Renal pelvis (tissue), 4 donors: Measurements from ENCODE around the gene TLCD3B. TPM values are rescaled to one million over a fixed set of nuclear protein-coding genes. Genes with fewer than 3 reads are reported as not detected.
"Not testable (repeated sequence)": the region's sequence is repeated elsewhere in the genome, so short reads cannot be mapped to it uniquely, and the experiment has no call there.

Experiments used
- DNase-seq: peaks from one replicate; pipeline ENCODE4 v3.0.0-alpha.2; 2013
- polyA plus RNA-seq, 3 donors: library from polyadenylated mRNA; unstranded; fragments of 120-200 nt; gene quantifications; one replicate each; pipeline ENCODE4 v1.2.1, GENCODE V29; 2013; ENCODE audit not compliant: insufficient read length in 3 of 3

The TLCD3B gene
- polyA plus RNA-seq, 3 donors, result 1.2 to 1.7 (median 1.2) TPM

DNA sequence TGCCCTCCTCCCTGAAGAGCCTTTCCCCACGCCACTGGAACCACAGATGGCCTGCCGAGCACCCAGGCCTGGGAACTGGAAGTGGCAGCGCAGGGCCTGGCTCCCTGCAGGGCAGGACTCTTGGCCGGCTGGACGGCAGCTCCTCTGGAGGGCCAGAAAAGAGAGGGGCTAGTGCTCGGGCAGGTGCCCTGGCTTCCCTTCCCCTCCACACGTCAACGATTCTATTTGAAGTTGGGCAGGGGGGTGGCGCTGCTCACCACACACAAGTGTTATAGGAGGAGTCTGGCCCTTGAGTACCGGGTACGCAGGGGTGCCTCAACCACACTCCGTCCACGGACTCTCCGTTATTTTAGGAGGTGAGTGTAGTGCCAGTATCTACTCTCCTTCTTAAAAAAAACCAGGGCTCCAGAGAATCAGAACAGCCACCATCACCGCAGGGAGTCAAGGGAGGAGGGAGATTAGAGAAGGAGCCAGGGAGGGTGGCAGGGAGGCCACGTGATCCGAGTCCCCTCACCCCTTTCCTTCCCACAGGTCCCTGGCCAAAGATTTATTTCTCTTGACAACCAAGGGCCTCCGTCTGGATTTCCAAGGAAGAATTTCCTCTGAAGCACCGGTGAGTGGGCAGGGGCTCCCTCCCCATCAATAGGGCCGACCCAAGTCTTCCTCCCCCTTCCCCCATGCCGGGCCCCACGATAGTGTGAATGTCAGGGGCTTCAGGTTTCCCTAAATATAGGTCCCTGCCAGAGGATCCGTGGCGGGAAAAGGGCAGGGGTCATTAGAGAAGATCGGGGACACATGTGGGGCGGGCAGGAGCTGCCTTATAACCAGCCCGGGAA lies 33.0 kb upstream of the TLCD3B start:
- DNase-seq, result peak; percentile 82

DNA sequence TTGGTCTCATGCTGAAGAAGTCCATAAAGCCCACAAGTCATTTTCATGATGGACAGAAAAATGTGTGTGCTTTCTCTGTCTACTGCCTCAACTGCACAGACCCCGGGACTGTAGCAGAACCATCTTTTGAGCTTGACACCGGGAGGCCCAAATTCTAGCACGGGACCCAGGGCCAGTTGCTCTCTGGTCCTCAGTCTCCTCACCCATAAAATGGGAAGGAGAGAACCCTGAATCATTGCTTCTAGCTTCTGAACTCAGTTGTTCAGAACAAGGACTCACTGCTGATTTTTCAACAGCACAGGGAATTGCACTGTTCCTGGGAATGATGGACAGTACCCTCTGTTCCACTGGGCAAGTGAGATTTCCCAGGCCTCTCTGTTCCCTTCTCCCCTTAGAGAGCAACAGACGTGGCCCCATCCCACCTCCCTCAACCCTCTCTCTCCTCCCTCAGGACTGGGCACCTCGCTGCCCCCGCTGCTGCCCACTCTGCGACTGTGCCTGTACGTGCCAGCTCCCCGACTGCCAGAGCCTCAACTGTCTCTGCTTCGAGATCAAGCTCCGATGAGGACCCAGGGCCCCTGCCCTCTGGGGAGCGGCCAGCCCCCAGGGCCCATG lies 32.3 kb upstream of the TLCD3B start:
- DNase-seq, result no peak

DNA sequence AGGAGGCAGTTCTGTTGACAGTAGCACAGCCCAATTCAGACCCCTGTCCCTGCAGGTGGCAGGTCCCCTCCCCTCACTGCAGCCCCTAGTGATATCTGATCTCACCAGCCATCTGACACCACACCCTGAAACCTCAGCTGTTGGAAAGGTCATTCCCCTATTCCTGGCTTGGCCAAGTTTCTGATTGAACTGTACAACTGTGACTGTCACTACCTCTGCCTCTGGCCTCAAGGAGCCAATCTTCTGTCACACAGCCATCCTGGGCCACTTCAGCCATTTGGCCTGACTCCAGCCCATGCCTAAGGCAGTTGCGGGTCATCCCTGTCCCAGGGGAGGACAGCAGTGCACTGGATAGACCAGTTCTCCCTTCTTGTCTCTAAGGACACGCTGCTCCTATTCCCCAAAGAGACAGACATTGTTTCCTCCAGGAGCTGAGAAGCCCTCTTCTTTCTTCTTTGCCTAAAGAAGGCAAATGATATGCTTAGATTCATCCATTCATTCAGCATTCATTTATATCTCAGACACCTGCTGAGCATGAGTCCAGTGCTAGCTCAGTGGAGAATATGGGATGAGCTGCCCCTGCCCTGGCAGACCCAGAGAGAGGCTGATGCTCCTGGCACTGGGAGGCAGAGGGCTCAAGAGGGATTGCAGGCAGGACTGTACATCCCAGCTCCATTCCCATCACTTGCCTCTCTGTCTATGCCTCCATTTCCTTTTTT lies 29.9 kb upstream of the TLCD3B start:
- no peak for DNase-seq

DNA sequence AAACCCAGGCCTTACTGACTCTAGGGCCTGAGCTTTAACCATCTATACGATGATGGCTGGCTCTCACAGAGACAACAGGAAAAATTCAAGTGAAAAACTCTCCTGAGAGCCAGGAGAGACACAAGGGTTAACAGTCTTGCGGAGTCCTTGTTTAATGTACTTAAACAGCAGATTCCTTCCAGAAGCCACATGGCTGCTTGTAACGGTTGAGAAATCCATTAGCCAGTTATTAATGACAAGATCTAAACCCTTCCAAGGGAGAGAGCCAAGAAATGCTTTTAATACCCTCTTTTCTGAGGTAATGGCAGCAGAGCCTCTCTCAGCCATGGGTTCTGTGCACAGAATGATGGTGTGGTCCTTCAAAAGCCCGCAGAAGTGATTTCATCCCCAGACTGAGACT lies 29.3 kb upstream of the TLCD3B start:
- no peak for DNase-seq

DNA sequence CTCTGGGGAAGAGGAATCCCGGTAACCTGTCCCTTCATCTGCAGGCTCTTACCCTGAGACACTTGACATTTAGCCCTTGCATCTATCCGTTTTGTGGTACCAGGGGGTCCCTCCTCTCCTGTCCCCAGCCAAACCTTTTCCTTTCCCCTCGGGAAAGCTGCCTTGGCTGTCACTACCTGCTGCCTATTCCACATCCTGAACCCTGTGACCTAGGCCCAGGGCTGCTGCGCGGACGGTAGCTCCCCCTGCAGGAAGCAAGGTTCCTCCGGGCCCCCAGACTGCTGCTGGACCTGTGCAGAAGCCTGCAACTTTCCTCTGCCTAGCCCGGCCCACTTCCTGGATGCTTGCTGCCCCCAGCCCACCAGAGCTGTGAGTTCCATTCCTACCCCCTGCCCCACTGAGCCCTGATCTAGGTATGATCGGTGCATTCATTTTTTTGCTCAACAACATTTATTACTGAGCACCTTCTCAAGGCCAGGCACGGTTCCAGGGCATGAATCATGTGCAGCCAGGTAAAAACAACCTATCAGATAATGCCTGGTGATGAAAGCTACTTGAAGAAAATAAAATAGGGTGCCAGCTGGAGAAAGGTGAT lies 24.0 kb upstream of the TLCD3B start:
- no peak for DNase-seq

DNA sequence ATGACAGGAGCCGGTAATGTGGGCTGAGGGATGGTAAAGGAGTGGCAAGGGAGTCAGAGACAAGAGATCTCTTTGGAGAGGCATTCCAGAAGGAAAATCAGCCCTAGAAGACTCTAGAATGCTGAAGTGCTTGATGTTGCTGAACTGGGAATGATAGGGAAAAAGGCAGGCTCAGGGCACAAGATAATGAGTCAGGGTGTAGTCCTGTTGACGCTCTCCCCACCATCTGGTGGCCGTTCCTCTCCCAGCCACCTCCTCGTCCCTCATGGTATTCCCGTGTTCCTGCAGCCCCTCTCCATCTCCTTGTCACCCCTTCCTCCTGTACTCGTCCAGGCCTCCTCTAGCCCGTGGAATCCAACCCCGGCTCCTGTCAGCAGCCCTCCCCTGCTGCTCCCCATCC lies 23.4 kb upstream of the TLCD3B start:
- DNase-seq, result no peak

DNA sequence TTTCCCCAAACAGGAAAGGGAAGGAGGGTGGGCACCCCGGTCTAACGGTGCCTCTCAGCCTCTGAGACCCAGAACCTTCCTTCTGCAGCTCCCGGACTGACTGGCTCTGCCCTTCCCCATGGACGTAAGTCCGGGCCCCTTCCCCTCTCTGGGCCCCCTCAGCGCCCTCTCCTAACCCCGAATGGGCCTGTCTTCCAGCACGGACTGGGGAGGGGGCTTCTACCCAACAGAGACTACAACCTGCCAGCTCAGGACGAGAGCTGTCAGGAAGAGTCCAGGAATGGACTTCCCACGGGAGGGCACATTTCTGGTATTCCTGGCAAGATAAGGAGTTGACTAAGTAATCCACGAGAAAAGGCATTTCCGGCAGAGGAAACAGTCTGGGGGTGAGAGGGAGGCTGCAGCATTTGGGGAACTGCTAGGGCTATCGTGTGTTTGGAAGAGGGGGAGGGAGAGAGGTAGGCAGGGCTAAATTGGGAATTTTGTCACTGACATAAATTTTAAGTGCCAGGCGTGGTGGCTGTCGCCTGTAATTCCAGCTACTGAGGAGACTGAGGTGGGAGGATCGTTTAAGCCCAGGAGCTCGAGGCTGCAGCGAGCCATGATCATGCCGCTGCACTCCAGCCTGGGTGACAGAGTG lies 22.4 kb upstream of the TLCD3B start:
- peak; percentile 50 for DNase-seq

DNA sequence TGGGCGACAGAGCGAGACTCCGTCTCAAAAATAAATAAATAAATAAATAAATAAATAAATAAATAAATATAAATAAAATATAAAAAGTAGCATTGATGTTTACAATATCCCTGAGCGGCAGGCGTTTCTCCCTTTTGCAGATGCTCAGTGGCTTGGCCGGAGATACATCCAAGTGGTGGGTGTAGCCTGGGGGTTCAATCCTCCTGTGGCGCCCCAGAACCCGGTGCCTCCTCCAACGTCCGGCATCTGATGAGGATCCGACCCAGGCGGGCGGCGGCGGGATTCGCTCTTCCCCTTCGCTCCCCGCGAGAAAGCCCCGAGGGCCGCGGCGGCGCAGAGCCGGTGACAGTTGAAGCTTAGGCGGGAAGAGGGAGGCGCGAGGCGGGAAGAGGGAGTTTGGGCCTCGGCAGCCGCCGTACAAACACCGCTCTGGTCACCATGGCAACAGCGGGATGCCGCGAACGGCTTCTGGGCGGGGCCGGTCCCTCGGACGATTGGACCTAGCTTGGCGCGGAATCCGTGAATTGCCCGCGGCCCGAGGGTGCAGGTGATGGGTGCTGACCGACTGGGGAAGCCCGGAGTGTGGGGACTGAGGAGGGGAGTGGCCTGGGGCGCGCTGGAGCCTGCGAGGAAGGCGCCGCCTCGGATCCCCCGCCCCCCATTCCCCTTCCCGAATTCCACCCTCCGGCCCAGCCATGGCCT lies 21.8 kb upstream of the TLCD3B start:
- DNase-seq, result peak; percentile 91

DNA sequence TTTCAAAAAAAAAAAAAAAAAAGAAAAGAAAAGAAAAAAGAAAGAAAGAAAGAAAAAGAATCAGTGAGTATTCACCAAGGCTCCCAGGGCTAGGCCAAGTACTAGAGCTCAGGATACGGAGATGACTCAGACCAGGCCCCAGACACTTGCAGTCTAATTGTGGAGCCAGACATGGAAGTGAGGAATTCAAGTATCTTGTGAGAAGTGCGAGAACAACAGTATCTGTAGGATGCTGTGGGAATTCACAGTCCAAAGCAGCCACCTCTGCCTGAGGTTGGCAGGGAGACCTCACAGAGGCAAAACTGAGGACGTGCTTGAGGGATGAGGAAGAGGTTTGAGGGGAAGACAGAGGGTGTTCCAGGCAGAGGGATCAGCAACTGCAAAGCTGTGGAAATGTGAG lies 20.4 kb upstream of the TLCD3B start:
- DNase-seq, result no peak

DNA sequence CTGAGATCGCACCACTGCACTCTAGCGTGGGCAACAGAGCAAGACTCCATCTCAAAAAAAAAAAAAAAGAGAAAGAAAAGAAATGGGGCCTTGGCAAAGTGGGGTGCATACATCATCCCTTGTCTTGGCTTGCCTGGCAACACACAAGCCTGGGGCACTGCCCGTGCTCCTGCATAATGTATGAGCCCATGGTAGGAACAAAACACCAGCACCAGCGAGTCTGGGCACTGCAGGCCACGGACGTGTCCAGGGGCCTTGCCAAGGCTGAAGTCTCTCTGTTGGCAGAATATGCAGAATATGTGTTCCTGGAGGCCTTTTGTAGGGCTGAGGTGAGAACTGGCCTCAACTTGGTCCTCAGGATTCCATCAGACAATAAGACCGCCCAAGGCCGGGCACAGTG lies 18.8 kb upstream of the TLCD3B start:
- DNase-seq, result no peak

DNA sequence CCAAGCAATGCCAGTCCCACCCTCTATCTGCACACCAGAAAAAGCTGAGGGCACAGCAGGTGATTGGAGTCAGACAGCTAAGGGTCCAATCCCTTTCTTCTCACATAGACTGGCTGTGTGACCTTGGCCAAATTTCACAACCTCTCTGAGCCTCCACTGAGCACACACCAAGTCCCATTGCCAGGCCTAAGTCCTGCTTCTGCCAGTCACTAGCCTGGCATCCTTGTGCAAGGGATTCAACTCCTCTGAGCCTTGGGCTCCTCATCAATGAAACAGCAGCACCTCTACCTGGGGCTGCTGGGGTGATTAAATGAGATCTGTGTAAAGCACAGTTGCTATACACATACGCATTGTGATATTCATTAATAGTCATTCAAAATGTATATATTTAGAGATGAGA lies 15.5 kb upstream of the TLCD3B start:
- DNase-seq, result no peak

DNA sequence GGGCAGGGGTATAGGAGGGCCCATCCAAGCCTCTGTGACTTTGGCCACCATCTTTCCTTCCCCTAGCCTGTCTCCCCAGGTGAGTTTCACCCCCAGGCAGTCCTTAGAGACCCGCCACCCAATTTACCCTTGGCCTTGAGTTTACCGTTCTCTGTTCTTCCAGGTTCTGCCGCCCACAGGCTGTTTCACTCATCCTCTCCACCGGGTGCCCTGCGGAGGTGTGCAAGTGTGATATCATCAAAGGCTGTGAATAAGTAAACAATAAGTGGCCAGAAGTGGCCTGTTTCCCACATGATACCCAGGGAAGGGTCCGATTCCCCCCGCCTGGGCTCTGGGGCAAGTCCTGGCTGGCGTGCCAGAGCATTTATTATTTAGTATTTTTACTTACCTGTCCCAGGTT lies 15.1 kb upstream of the TLCD3B start:
- no peak for DNase-seq

DNA sequence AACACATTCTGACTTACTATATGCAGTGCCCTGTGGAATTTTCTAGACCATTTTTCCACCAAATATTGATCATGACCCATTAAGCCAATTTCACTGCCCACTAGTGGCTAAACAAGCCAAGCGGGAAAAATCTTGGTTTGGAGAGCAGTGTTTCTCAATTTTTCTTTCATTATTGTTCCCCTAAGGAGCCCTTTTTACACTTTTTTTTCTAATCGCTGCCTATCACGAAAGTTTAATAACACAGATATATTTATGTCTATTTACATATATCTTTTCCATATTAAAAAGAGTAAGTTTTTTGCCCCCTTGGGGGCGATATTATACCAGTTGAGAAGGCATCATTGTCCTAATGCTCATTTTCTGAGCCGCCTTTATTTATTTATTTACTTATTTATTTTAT lies 10.8 kb upstream of the TLCD3B start:
- DNase-seq, result no peak

DNA sequence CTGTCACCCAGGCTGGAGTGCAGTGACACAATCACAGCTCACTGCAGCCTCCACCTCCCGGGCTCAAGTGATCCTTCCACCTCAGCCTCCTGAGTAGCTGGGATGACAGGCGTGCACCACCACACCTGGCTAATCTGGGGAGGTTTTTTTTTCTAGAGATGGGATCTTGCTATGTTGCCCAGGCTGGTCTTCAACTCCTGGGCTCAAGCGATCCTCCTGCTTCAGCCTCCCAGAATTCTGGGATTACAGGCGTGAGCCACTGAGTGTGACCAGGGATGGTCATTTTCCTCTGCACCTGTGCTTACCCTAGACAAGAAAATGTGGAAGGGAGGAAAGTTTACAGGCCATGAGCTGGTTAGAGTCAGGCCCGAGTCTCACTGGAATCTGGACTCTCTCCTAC lies 9.6 kb upstream of the TLCD3B start:
- DNase-seq, result not testable (repeated sequence)

DNA sequence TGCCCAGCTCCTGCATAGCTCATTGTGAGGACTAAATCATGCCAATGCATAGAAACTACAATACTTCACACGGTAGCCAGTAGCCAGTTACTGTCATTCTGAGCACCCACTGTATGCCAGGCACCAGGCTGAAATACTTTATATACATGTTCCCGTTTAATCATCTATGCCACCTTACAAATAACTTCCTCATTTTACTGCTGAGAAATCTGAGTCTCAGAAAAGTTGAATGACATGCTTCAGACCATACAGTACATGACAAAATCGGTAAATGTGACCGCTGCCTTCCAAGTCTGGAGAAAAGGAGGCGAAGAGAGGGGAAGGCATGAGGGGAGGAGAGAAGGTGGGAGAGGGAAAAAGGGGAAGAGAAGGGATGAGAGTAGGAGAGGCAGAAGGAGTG lies 9.2 kb upstream of the TLCD3B start:
- no peak for DNase-seq

DNA sequence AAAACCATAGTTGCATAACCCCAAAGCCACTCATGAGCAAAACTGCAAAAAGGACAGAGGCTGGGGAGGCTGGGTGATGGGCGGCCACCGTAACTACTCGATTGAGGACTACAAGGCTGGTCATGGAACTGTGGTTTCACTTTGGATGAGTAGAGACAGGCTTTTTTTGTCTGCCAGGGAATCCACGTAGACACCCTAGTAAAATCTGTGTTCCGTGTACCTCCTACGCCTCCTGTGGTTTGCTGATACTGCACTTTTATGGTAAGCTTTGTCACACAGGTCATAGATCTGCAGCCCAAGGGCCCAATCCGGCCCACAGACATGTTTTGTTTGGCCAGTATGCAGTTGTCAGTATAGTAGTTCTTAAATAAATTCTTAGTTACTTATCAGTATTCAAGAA lies 2.2 kb upstream of the TLCD3B start:
- no peak for DNase-seq

DNA sequence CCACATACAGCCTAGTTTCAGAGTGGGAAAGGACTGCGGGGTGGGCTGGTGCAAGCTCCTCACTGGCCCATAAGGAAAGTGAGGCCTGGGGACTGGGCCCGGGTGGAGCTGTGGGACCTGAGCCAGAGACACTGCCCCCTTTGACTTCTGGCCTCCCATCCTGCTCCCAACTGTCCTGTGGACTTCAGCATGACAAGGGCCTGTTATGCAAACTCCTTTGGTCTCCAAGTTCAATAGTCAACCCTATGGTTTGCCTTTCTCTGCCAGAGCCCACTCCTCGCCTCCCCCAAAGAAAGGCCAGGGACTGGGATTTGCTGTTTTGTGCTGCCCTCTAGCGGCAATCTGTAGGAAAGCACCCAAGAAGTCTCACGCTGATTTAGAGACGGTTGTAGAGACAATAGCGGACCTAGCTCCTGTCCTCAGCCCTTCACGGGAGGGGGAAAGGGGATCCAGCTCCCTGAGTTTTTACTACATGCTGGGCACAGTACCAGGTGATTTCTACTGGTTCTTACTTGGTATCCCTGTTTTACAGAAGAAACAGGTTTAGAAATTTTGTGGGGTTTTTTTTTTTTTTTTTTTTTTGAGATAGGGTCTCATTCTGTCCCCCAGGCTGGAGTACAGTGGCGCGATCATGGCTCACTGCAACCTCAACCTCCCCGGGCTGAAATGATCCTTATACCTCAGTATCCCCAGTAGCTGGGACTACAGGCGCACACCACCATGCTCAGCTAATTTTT lies 1.2 kb upstream of the TLCD3B start:
- peak; percentile 82 for DNase-seq

DNA sequence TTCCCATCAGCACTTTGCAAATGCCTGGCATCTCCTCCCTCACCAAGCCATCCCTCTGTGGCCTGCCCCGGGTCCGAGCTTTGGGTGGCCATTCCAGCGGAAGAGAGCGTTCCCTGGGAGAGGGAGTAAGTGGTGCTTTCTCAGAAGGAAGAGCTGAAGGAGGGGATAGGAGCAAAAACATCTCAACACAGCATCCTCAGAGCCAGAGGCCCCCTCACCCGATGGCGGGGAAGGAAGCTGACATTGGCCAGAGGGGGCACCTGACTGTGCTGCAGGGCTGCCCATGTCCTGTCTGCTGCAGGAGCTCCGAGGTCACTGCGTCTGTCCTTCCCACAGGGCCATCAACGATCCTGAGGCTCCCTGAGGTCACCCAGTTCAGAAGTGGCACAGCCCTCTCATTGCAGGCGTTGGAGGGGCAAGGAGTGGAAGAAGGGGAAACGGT lies 427 bp upstream of the TLCD3B start:
- no peak for DNase-seq

DNA sequence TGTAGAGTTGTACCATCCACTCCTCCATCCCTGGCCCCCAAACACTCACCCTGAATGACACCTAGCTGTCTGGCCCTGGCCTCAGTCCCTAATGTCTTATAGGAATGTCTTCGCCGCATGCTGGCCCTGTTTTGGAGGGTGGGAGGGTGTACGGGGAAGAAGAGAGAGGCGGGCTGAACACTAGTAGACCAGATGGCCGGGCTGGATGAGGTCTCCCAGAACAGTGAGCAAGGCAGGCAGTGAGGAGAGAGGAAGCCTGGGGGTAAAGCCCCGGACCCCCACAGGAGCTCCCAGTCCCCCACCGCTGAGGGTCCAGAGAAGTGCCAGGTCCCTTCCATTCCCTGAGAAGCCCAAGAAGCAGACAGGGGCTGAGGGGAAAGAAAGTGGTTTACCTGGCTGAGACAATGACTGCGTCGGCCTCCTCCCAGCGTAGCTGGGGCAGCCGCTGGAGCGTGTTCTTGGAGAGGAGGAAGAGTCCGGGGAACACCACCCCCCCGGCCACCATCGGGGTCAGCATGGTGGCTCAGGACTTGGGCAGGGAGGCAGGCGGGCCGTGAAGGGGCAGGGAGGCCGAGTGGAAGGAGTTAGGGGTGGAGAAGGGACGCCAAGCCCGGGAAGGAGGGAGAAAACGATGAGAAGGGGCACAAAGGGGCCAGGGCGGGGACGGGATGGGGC lies 923 bp downstream of the TLCD3B start:
- no peak for DNase-seq

DNA sequence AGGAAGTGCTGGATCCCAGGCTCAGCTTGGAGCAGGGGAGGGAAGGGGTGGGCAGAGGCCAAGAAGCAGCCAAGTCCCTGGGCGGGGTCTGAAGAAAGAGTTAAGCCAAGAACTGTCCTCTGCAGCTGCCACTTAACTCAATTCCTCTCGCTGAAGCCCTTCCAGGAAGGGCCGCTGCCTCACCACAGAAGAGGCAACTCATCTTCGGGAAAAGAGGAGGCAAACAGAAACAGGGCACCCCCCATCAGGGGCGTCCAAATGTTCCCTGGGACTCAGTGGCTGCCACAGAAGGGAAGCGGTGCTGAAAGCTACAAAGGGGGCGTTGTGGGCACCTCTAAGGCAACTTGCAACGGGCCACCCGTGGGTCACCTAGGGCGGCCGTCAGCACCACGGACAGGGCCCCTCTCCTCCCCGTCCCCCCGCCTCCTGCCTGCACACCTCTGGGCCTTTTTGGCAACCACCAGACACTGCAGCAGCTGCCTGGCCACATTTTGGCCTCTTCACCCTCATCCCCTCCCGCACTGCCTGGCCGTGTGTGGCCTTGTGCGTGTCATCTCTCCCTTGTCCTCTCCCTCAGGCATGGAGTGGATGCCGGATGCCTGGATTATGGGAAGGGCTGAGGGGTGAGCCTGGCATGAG lies 2.5 kb downstream of the TLCD3B start:
- peak; percentile 41 for DNase-seq
